GM23338 (cell line): ENCODE measurements around the gene VOPP1. TPM values are rescaled to one million over a fixed set of nuclear protein-coding genes. Genes with fewer than 3 reads are reported as not detected.

Experiments used
- ATAC-seq: fragments of 200-7000 bp; cut with Tn5 transposase; 3 replicates; pipeline ENCODE4 v1.9.1; 2020
- DNase-seq: peaks from one replicate; pipeline ENCODE4 v3.0.0-alpha.2; 2015; ENCODE audit warnings: low spot score
- H2AFZ ChIP-seq: fragments of 200-600 bp; sonication (generic); 2 replicates; pipeline ENCODE4 v1.8.0; 2016; ENCODE audit warnings: antibody characterized with exemption, mild to moderate bottlenecking, moderate library complexity
- H3F3A ChIP-seq: fragments of 200-600 bp; sonication (generic); replicated peaks from 2 replicates; pipeline ENCODE4 v1.8.0; 2017; ENCODE audit warnings: antibody characterized with exemption, mixed run types, low read depth
- H3K27ac ChIP-seq: fragments of 200-600 bp; sonication (generic); 2 replicates; pipeline ENCODE4 v1.6.1; 2016; ENCODE audit warnings: low read depth
- H3K27me3 ChIP-seq: fragments of 200-600 bp; sonication (generic); 2 replicates; pipeline ENCODE4 v1.8.0; 2016; ENCODE audit warnings: mild to moderate bottlenecking, mixed run types, moderate library complexity; ENCODE audit not compliant: insufficient read depth
- H3K36me3 ChIP-seq: fragments of 200-600 bp; sonication (generic); 2 replicates; pipeline ENCODE4 v1.8.0; 2016; ENCODE audit warnings: mild to moderate bottlenecking; ENCODE audit not compliant: insufficient read depth
- H3K4me1 ChIP-seq: fragments of 200-600 bp; sonication (generic); 2 replicates; pipeline ENCODE4 v1.8.0; 2016; ENCODE audit warnings: mild to moderate bottlenecking, moderate library complexity; ENCODE audit not compliant: insufficient read depth
- H3K4me2 ChIP-seq: fragments of 200-600 bp; sonication (generic); 2 replicates; pipeline ENCODE4 v1.7.1; 2017; ENCODE audit warnings: mixed run types
- H3K4me3 ChIP-seq: fragments of 200-600 bp; sonication (generic); 2 replicates; pipeline ENCODE4 v1.6.1; 2016; ENCODE audit warnings: mixed run types
- H3K79me2 ChIP-seq: fragments of 200-600 bp; sonication (generic); replicated peaks from 2 replicates; pipeline ENCODE4 v1.8.0; 2017; ENCODE audit warnings: mild to moderate bottlenecking; ENCODE audit not compliant: insufficient read depth
- H3K9me2 ChIP-seq: fragments of 200-600 bp; sonication (generic); 2 replicates; pipeline ENCODE4 v1.8.0; 2017; ENCODE audit not compliant: insufficient read depth
- H4K20me1 ChIP-seq: fragments of 200-600 bp; sonication (generic); replicated peaks from 2 replicates; pipeline ENCODE4 v1.8.0; 2017; ENCODE audit warnings: mild to moderate bottlenecking; ENCODE audit not compliant: insufficient read depth
- H3K27ac Mint-ChIP-seq: 2 replicates; pipeline ENCODE4 v1.8.0; 2020; ENCODE audit warnings: inconsistent platforms, mild to moderate bottlenecking, moderate library complexity, mixed read lengths
- H3K27me3 Mint-ChIP-seq: 3 replicates; pipeline ENCODE4 v1.8.0; 2022; ENCODE audit warnings: low read depth, mild to moderate bottlenecking, moderate library complexity, mixed read lengths, inconsistent platforms; ENCODE audit not compliant: insufficient read depth, poor library complexity
- H3K36me3 Mint-ChIP-seq: 3 replicates; pipeline ENCODE4 v1.8.0; 2021; ENCODE audit warnings: low read depth, mild to moderate bottlenecking, inconsistent platforms, moderate library complexity, mixed read lengths
- H3K4me1 Mint-ChIP-seq: 3 replicates; pipeline ENCODE4 v1.8.0; 2020; ENCODE audit warnings: mild to moderate bottlenecking, inconsistent platforms, mixed read lengths
- H3K4me3 Mint-ChIP-seq: 3 replicates; pipeline ENCODE4 v1.8.0; 2021; ENCODE audit warnings: moderate library complexity, mild to moderate bottlenecking, inconsistent platforms, mixed read lengths
- H3K9me3 Mint-ChIP-seq: 3 replicates; pipeline ENCODE4 v1.8.0; 2020; ENCODE audit warnings: moderate library complexity, mild to moderate bottlenecking, inconsistent platforms, mixed read lengths
- CREB1 ChIP-seq: fragments of 250-450 bp; sonication (Bioruptor Pico); IDR thresholded peaks from 2 replicates; pipeline ENCODE4 v1.5.0; 2020; ENCODE audit warnings: low read depth, mild to moderate bottlenecking, moderate library complexity
- CTCF ChIP-seq, 2 experiments: fragments of 200-600 bp in 1 of 2; sonication (generic) in 1 of 2; conservative IDR thresholded peaks; 2 replicates each; pipeline versions ENCODE4 v1.5.1 to v1.6.1; 2016 to 2017; ENCODE audit warnings: antibody characterized with exemption in 2 of 2, low read depth in 2 of 2, mild to moderate bottlenecking in 2 of 2, moderate library complexity in 1 of 2
- EZH2 ChIP-seq: fragments of 200-600 bp; sonication (generic); IDR thresholded peaks from one replicate; pipeline ENCODE4 v1.8.0; 2017; ENCODE audit warnings: antibody characterized with exemption, mild to moderate bottlenecking, low read depth; ENCODE audit not compliant: unreplicated experiment
- EZH2phosphoT487 ChIP-seq: fragments of 200-600 bp; sonication (generic); IDR thresholded peaks from one replicate; pipeline ENCODE4 v1.8.1; 2018; ENCODE audit warnings: antibody characterized with exemption; ENCODE audit not compliant: unreplicated experiment
- NANOG ChIP-seq: IDR thresholded peaks from 2 replicates; pipeline ENCODE4 v1.6.1; 2016; ENCODE audit warnings: antibody characterized with exemption, borderline replicate concordance
- POLR2AphosphoS5 ChIP-seq: IDR thresholded peaks from 2 replicates; pipeline ENCODE4 v1.6.1; 2016; ENCODE audit warnings: antibody characterized with exemption, low read depth
- ZNF114 ChIP-seq: fragments of 250-450 bp; sonication (Bioruptor Pico); IDR thresholded peaks from 2 replicates; pipeline ENCODE4 v1.5.0; 2020; ENCODE audit warnings: mild to moderate bottlenecking, moderate library complexity
- ZNF331 ChIP-seq: fragments of 250-450 bp; sonication (Bioruptor Pico); IDR thresholded peaks from 2 replicates; pipeline ENCODE4 v1.5.0; 2020; ENCODE audit warnings: low read depth, mild to moderate bottlenecking, moderate library complexity
- ZNF462 ChIP-seq: fragments of 250-450 bp; sonication (Bioruptor Pico); IDR thresholded peaks from 2 replicates; pipeline ENCODE4 v1.5.0; 2020; ENCODE audit warnings: mild to moderate bottlenecking, moderate library complexity
- polyA plus RNA-seq: library from polyadenylated mRNA; unstranded; fragments of >200 nt; fragmentation: Nextera tagmentation; extraction: Ambion mirVana; gene quantifications from 2 replicates; pipeline ENCODE4 v1.2.1, GENCODE V29; 2016
- total RNA-seq: library from RNA; depleted of rRNA; stranded (reverse); fragments of >200 nt; shearing (Covaris generic); gene quantifications from 2 replicates; pipeline ENCODE4 v1.2.3, GENCODE V29; 2014

Gene VOPP1
- total and polyA plus RNA-seq, 2 experiments from 2014 or later = 28.2 to 73.7 TPM

- H3K4me3 Mint-ChIP-seq = no peak overlapping the region
- no peaks in the 10 kb centered on the region for H3K9me3 Mint-ChIP-seq
- Histone ChIP-seq H4K20me1 (peaks cover 3% of the 10 kb centered on the region), H3K4me3 (no peak overlapping the region), H3K79me2 (no peaks in the 10 kb centered on the region), H3K9me2 (no peaks in the 10 kb centered on the region), H3K4me1 (no peaks in the 10 kb centered on the region), H3K4me2 (no peak overlapping the region), H3K36me3 (no peaks in the 10 kb centered on the region), H3K27me3 (no peaks in the 10 kb centered on the region), H3F3A (no peaks in the 10 kb centered on the region), H2AFZ (no peak overlapping the region), H3K27ac (no peak overlapping the region)
- peaks cover 4% of the 10 kb centered on the region for H3K27me3 Mint-ChIP-seq
- H3K4me1 Mint-ChIP-seq = peaks cover 10% of the 10 kb centered on the region
- ATAC-seq (no peak), DNase-seq (no peak)
- TF ChIP-seq POLR2AphosphoS5 = no peak
- no peak for TF ChIP-seq EZH2
- no peak for TF ChIP-seq CTCF (conservative IDR thresholded peaks at IDR 0.05; ENCODE audit: low read depth in 2 of 2)
- no peak for TF ChIP-seq EZH2phosphoT487
- TF ChIP-seq ZNF462 (CRISPR knock-in tag) = no peak
- TF ChIP-seq ZNF331 (CRISPR knock-in tag) = no peak
- no peak for TF ChIP-seq ZNF114 (CRISPR knock-in tag)
- no peak for TF ChIP-seq CREB1 (CRISPR knock-in tag)
- no peak for TF ChIP-seq NANOG
- H3K36me3 Mint-ChIP-seq = peaks cover 19% of the 10 kb centered on the region
- H3K27ac Mint-ChIP-seq = no peak overlapping the region
Observed at GRCh38 chr7:55486192-55486590, 86.1 kb downstream of the VOPP1 start.
